ENCODE data around the gene FOXM1.

DNA sequence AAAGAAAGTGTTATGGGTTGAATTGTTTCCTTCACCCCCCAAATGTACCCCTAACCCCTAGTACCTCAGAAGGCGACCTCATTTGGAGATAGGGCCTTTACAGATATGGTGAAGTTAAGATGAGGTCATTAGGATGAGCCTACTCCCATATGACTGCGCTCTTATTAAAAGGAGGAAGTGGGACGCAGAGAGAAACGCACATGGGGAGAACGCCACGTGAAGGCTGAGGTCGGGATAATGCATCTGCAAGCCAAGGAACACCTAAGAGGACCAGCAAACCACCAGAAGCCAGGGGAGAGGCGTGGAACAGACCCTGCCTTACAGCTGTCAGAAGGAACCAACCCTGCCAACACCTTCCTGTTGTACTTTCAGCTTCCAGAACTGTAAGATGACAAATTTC is 40.4 kb downstream of the FOXM1 start:
- TF ChIP-seq, protein P1, sequence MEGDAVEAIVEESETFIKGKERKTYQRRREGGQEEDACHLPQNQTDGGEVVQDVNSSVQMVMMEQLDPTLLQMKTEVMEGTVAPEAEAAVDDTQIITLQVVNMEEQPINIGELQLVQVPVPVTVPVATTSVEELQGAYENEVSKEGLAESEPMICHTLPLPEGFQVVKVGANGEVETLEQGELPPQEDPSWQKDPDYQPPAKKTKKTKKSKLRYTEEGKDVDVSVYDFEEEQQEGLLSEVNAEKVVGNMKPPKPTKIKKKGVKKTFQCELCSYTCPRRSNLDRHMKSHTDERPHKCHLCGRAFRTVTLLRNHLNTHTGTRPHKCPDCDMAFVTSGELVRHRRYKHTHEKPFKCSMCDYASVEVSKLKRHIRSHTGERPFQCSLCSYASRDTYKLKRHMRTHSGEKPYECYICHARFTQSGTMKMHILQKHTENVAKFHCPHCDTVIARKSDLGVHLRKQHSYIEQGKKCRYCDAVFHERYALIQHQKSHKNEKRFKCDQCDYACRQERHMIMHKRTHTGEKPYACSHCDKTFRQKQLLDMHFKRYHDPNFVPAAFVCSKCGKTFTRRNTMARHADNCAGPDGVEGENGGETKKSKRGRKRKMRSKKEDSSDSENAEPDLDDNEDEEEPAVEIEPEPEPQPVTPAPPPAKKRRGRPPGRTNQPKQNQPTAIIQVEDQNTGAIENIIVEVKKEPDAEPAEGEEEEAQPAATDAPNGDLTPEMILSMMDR (IDR thresholded peaks at IDR 0.05) = no peak
- TF ChIP-seq POLR2A (IDR thresholded peaks at IDR 0.05) (no peak), POLR2AphosphoS5 (IDR thresholded peaks at IDR 0.05) (no peak), EP300 (IDR thresholded peaks at IDR 0.05) (no peak)
